K562 (cell line): ENCODE data around the gene VPS13D. TPM values are rescaled to one million over a fixed set of nuclear protein-coding genes. Genes with fewer than 3 reads are reported as not detected.
A peak's percentile ranks its signal among the peaks of the same experiment; 100 is the strongest.

Source experiments
- ATAC-seq: fragments of 200-7000 bp; cut with Tn5 transposase; 3 replicates; pipeline ENCODE4 v1.9.1; 2020; ENCODE audit warnings: moderate library complexity
- BruUV-seq: library from RNA; stranded (reverse); fragments of 400-500 nt; replicated peaks from 2 replicates; lab custom pipeline; 2021; lab: Mats Ljungman, UMichigan
- CTCF ChIA-PET: fragments of 300-600 bp; formaldehyde crosslinking; extraction: SDS; loops from one replicate; lab custom pipeline; 2021; ENCODE audit warnings: low intra/inter-chr PET ratio; lab: Yijun Ruan, JAX
- POLR2A ChIA-PET: fragments of 300-600, 350-650 bp; sonication (Branson Sonifier 250); formaldehyde crosslinking; extraction: SDS; loops from one replicate; lab custom pipeline; 2021; ENCODE audit warnings: antibody characterized with exemption, inconsistent platforms; lab: Yijun Ruan, JAX
- DNase-seq, 4 experiments: peaks; one replicate each; pipeline versions ENCODE4 v3.0.0 to v3.0.0-alpha.2; 2011 to 2018; ENCODE audit warnings: low spot score in 3 of 4, mixed read lengths in 3 of 4; ENCODE audit errors: extremely low read depth in 1 of 4
- FAIRE-seq: peaks from 2 replicates; lab custom pipeline; 2011; peaks lifted over from hg19 to GRCh38; lab: Jason Lieb, UNC
- H2AFZ ChIP-seq: 2 replicates; pipeline ENCODE4 v1.6.0; 2011; ENCODE audit warnings: low read depth, low read length, control low read depth, inconsistent platforms
- H3K27ac ChIP-seq: fragments of 200-600 bp; 3 replicates; pipeline ENCODE4 v1.8.0; 2011; ENCODE audit warnings: low read depth, mild to moderate bottlenecking, control low read depth, inconsistent platforms, low read length, moderate library complexity, mixed read lengths; ENCODE audit errors: extremely low read depth
- H3K27me3 ChIP-seq, 2 experiments: fragments of 300-600 bp in 1 of 2; 2 replicates in 1 of 2; 3 replicates in 1 of 2; pipeline versions ENCODE4 v1.6.0 to v1.8.0; 2011; ENCODE audit warnings: inconsistent platforms in 2 of 2, low read length in 2 of 2, mild to moderate bottlenecking in 1 of 2, mixed read lengths in 1 of 2, moderate library complexity in 1 of 2; ENCODE audit not compliant: control insufficient read depth in 2 of 2, insufficient read depth in 2 of 2
- H3K36me3 ChIP-seq: fragments of 300-600 bp; 3 replicates; pipeline ENCODE4 v1.8.0; 2011; ENCODE audit warnings: mild to moderate bottlenecking, low read length, inconsistent platforms; ENCODE audit not compliant: control insufficient read depth, insufficient read depth
- H3K4me1 ChIP-seq, 2 experiments: fragments of 200-600 bp in 1 of 2; replicated peaks in 1 of 2; 2 replicates in 1 of 2; 3 replicates in 1 of 2; pipeline versions ENCODE4 v1.5.1 to v1.8.0; 2011; ENCODE audit warnings: inconsistent platforms in 2 of 2, low read length in 2 of 2, mild to moderate bottlenecking in 1 of 2, mixed read lengths in 1 of 2, moderate library complexity in 1 of 2; ENCODE audit not compliant: control insufficient read depth in 2 of 2, insufficient read depth in 2 of 2
- H3K4me2 ChIP-seq: 2 replicates; pipeline ENCODE4 v1.6.1; 2011; ENCODE audit warnings: low read length, control low read depth, inconsistent platforms, mixed read lengths; ENCODE audit not compliant: insufficient read depth
- H3K4me3 ChIP-seq: fragments of 200-600 bp; sonication (generic), shearing (Covaris generic); 2 replicates; pipeline ENCODE4 v1.5.1; 2016; ENCODE audit warnings: control low read depth, inconsistent platforms
- H3K79me2 ChIP-seq: fragments of 200-600 bp; 3 replicates; pipeline ENCODE4 v1.8.0; 2011; ENCODE audit warnings: low read length, inconsistent platforms; ENCODE audit not compliant: control insufficient read depth, insufficient read depth
- H3K9ac ChIP-seq, 2 experiments: 2 replicates each; pipeline versions ENCODE4 v1.6.0 to v1.6.1; 2011; ENCODE audit warnings: low read depth in 2 of 2, low read length in 2 of 2, control low read depth in 1 of 2, inconsistent platforms in 1 of 2, mild to moderate bottlenecking in 1 of 2, mixed read lengths in 1 of 2; ENCODE audit not compliant: insufficient read depth in 1 of 2
- H3K9me1 ChIP-seq: one replicate; pipeline ENCODE4 v1.6.0; 2011; ENCODE audit warnings: inconsistent platforms, mild to moderate bottlenecking, low read length, moderate library complexity; ENCODE audit not compliant: control insufficient read depth, insufficient read depth
- H3K9me3 ChIP-seq: replicated peaks from 2 replicates; pipeline ENCODE4 v1.5.1; 2011; ENCODE audit warnings: low read depth, low read length, inconsistent platforms; ENCODE audit not compliant: control insufficient read depth, insufficient read depth
- H4K20me1 ChIP-seq: replicated peaks from 2 replicates; pipeline ENCODE4 v1.6.1; 2011; ENCODE audit warnings: low read length, inconsistent platforms, mixed read lengths; ENCODE audit not compliant: control insufficient read depth, insufficient read depth
- CBFB ChIP-seq: sonication (generic); formaldehyde crosslinking; IDR thresholded peaks from 2 replicates; pipeline ENCODE4 v1.4.0; 2020; ENCODE audit warnings: mild to moderate bottlenecking, missing genetic modification reagents
- HLTF ChIP-seq: fragments of 450-650 bp; IDR thresholded peaks from 2 replicates; pipeline ENCODE4 v1.6.1; 2016
- HNRNPL ChIP-seq: fragments of 200-400 bp; formaldehyde crosslinking; IDR thresholded peaks from 2 replicates; pipeline ENCODE4 v1.6.1; 2017; ENCODE audit warnings: low read depth, mild to moderate bottlenecking, low read length
- POLR2AphosphoS5 ChIP-seq: IDR thresholded peaks from 2 replicates; pipeline ENCODE4 v1.6.1; 2011; ENCODE audit warnings: mild to moderate bottlenecking, low read depth, low read length, moderate library complexity; ENCODE audit not compliant: control insufficient read depth, insufficient read depth
- ZNF318 ChIP-seq, 2 experiments: fragments of 450-650 bp; IDR thresholded peaks; 2 replicates each; pipeline ENCODE4 v1.6.1; 2016; ENCODE audit warnings: mild to moderate bottlenecking in 2 of 2, borderline replicate concordance in 1 of 2, low read depth in 1 of 2, moderate library complexity in 1 of 2
- WGBS: fragments of 100-300 bp; shearing (Covaris generic); methylation state at CpG from one replicate; pipeline ENCODE4 v1.1.6; 2016; ENCODE audit warnings: low coverage, mixed read lengths; ENCODE audit not compliant: insufficient coverage; ENCODE audit errors: missing lambda C conversion rate; 5-methylcytosine and 5-hydroxymethylcytosine counted together
- in situ Hi-C: fragments of 300-500 bp; cut with MboI; formaldehyde crosslinking; loops from 4 replicates; pipeline ENCODE4 v1.15.0; 2018; ENCODE audit warnings: inconsistent platforms, mixed read lengths
- intact Hi-C: fragments of 100-400 bp; cut with micrococcal nuclease; formaldehyde crosslinking; loops from 2 replicates; pipeline ENCODE4 v1.14.2; 2022
- polyA plus RNA-seq, 8 experiments: library from polyadenylated mRNA; depleted of rRNA in 4 of 8; stranded (reverse) in 5 of 8; unstranded in 3 of 8; fragments of >200 nt; fragmentation: Nextera tagmentation in 2 of 8; fragmentation: Illumina TruSeq in 1 of 8; extraction: Ambion mirVana in 2 of 8; extraction: Trizol in 1 of 8; gene quantifications; 2 replicates each; pipeline versions ENCODE4 v1.2.1 to v1.2.3, GENCODE V29; 2011 to 2014; ENCODE audit warnings: inconsistent platforms in 1 of 8, missing spikeins in 1 of 8
- total RNA-seq, 7 experiments: library from RNA; depleted of rRNA in 6 of 7; stranded (reverse); fragments of >200 nt in 6 of 7; fragmentation: Illumina TruSeq in 2 of 7; extraction: Trizol in 2 of 7; gene quantifications; 2 replicates each; pipeline versions ENCODE4 v1.2.1 to v1.2.3, GENCODE V29; 2011 to 2021; ENCODE audit warnings: low replicate concordance in 1 of 7

Gene VPS13D
- total and polyA plus RNA-seq, 9 of the 15 experiments (the other 6 are each of a cell fraction or from before 2014, with no cell fraction given) = 6.1 to 51.5 (median 38.5) TPM

- no peaks in the 10 kb centered on the region for H4K20me1 ChIP-seq
- H2AFZ ChIP-seq = peak overlapping the region; percentile 15; the same call in 1 of the 2 replicates
- H3K4me2 ChIP-seq = no peak overlapping the region
- WGBS = 72% methylated on average over 8 of the region's 8 CpGs
- no peak overlapping the region; a peak in 1 of 4 replicates for H3K9ac ChIP-seq
- FAIRE-seq = no peak
- H3K79me2 ChIP-seq = no peaks in the 10 kb centered on the region
- no peak for ATAC-seq
- no peak for TF ChIP-seq CBFB (CRISPR knock-in tag)
- TF ChIP-seq POLR2AphosphoS5 = no peak
- no peak for TF ChIP-seq HLTF
- H3K9me3 ChIP-seq = no peaks in the 10 kb centered on the region
- no peaks in the 10 kb centered on the region for H3K9me1 ChIP-seq
- no peak for DNase-seq
- POLR2A ChIA-PET = interaction anchor here (1.2 kb wide), 1 partner anchor 16 kb away, joined by 4 read pairs; no protein-coding TSS in a partner anchor
- no peak overlapping the region for H3K27ac ChIP-seq
- intact Hi-C loops = no loop called here
- in situ Hi-C loops = no loop called here
- no peaks in the 10 kb centered on the region for H3K27me3 ChIP-seq
- CTCF ChIA-PET = no interaction called here
- H3K4me1 ChIP-seq = peaks cover 32 to 50% of the 10 kb centered on the region in 2 experiments
- no TSS peak for BruUV-seq
- no peak overlapping the region for H3K4me3 ChIP-seq
- H3K36me3 ChIP-seq = no peaks in the 10 kb centered on the region
These were observed 315.2 kb downstream of the VPS13D start for GRCh38 chr1:12544992-12545391.

GRCh38 chr1:12546771-12547585 lies 317.1 kb downstream of the VPS13D start:
- DNase-seq (peak in 1 of 4 experiments; percentile 33), ATAC-seq (no peak), FAIRE-seq (no peak)
- intact Hi-C loops (no loop called here), in situ Hi-C loops (no loop called here)
- Histone ChIP-seq H3K9ac (peak overlapping the region in 1 of 2 experiments; percentile 92; a peak in 1 of 4 replicates), H2AFZ (peak overlapping the region; percentile 1), H3K4me3 (no peak overlapping the region), H4K20me1 (no peaks in the 10 kb centered on the region), H3K79me2 (no peaks in the 10 kb centered on the region), H3K4me1 (peaks cover 25 to 39% of the 10 kb centered on the region in 2 experiments), H3K9me3 (no peaks in the 10 kb centered on the region), H3K27me3 (no peaks in the 10 kb centered on the region), H3K4me2 (no peak overlapping the region), H3K27ac (no peak overlapping the region), H3K9me1 (no peaks in the 10 kb centered on the region), H3K36me3 (no peaks in the 10 kb centered on the region)
- BruUV-seq = no TSS peak
- 59% methylated on average over 17 of the region's 17 CpGs for WGBS
- ChIA-PET CTCF (no interaction called here), POLR2A (interaction anchor here (0.6 to 1.0 kb wide), 4 partner anchors 19 to 52 kb away, joined by 3 to 4 read pairs (median 4); no protein-coding TSS in a partner anchor)
- TF ChIP-seq HNRNPL = no peak
- no peak for TF ChIP-seq ZNF318 (IDR thresholded peaks at IDR 0.05; ENCODE audit: borderline replicate concordance in 1 of 2, low read depth in 1 of 2)
